CD14-positive monocyte (primary cell): Measurements from ENCODE around the gene EPHA6. TPM values are rescaled to one million over a fixed set of nuclear protein-coding genes. Genes with fewer than 3 reads are reported as not detected.

ENCODE experiments used
- DNase-seq, 3 donors: peaks; one replicate each; pipeline ENCODE4 v3.0.0-alpha.2; 2011 to 2022
- H2AFZ ChIP-seq: 2 replicates; pipeline ENCODE4 v1.6.0; 2012; ENCODE audit warnings: mild to moderate bottlenecking, low read depth, low read length, inconsistent platforms; ENCODE audit not compliant: insufficient read depth, poor library complexity, severe bottlenecking
- H3K27ac ChIP-seq, 2 donors: 1 replicate in 1 of 2; 2 replicates in 1 of 2; pipeline ENCODE4 v1.5.1; 2012 to 2013; ENCODE audit warnings: low read length in 2 of 2, control low read depth in 1 of 2, inconsistent platforms in 1 of 2, low read depth in 1 of 2, mild to moderate bottlenecking in 1 of 2
- H3K27me3 ChIP-seq, 2 donors: one replicate each; pipeline versions ENCODE4 v1.6.0 to v1.6.1; 2011 to 2013; ENCODE audit warnings: low read length in 2 of 2; ENCODE audit not compliant: control insufficient read depth in 2 of 2, insufficient read depth in 2 of 2
- H3K36me3 ChIP-seq, 2 donors: replicated peaks in 1 of 2; 1 replicate in 1 of 2; 2 replicates in 1 of 2; pipeline versions ENCODE4 v1.5.1 to v1.6.1; 2012 to 2013; ENCODE audit warnings: low read length in 2 of 2, control low read depth in 1 of 2, inconsistent platforms in 1 of 2, mild to moderate bottlenecking in 1 of 2; ENCODE audit not compliant: insufficient read depth in 2 of 2, control insufficient read depth in 1 of 2
- H3K4me1 ChIP-seq, 2 donors: 1 replicate in 1 of 2; 2 replicates in 1 of 2; pipeline versions ENCODE4 v1.5.1 to v1.6.1; 2012 to 2013; ENCODE audit warnings: low read length in 2 of 2, control low read depth in 1 of 2, inconsistent platforms in 1 of 2, mild to moderate bottlenecking in 1 of 2, moderate library complexity in 1 of 2; ENCODE audit not compliant: insufficient read depth in 2 of 2, control insufficient read depth in 1 of 2
- H3K4me2 ChIP-seq: replicated peaks from 2 replicates; pipeline ENCODE3; 2012; ENCODE audit warnings: low read length, moderate library complexity, mild to moderate bottlenecking; ENCODE audit not compliant: poor library complexity, severe bottlenecking; ENCODE audit errors: extremely low read depth
- H3K4me3 ChIP-seq, 3 experiments: fragments of 200-600 bp in 1 of 3; sonication (generic) in 1 of 3; replicated peaks in 1 of 3; 1 replicate in 2 of 3; 2 replicates in 1 of 3; pipeline ENCODE4 v1.5.1; 2011 to 2013; ENCODE audit warnings: low read length in 3 of 3, mild to moderate bottlenecking in 3 of 3, control low read depth in 2 of 3, low read depth in 2 of 3, inconsistent platforms in 1 of 3, moderate library complexity in 1 of 3
- H3K79me2 ChIP-seq: 2 replicates; pipeline ENCODE4 v1.6.0; 2012; ENCODE audit warnings: mild to moderate bottlenecking, control low read depth, inconsistent platforms, low read length, moderate library complexity; ENCODE audit not compliant: insufficient read depth
- H3K9ac ChIP-seq: 2 replicates; pipeline ENCODE4 v1.6.0; 2017; ENCODE audit warnings: low read length, mild to moderate bottlenecking; ENCODE audit not compliant: insufficient read depth, poor library complexity, severe bottlenecking
- H3K9me3 ChIP-seq, 2 donors: replicated peaks in 1 of 2; 1 replicate in 1 of 2; 2 replicates in 1 of 2; pipeline versions ENCODE4 v1.5.1 to v1.6.1; 2012 to 2013; ENCODE audit warnings: low read length in 2 of 2, control low read depth in 1 of 2; ENCODE audit not compliant: control insufficient read depth in 1 of 2, insufficient read depth in 1 of 2
- H4K20me1 ChIP-seq: 2 replicates; pipeline ENCODE4 v1.6.0; 2012; ENCODE audit warnings: mild to moderate bottlenecking, low read length, control low read depth, moderate library complexity; ENCODE audit not compliant: insufficient read depth
- H3K27ac Mint-ChIP-seq, 7 donors: one replicate each; pipeline ENCODE4 v1.8.0; 2020; ENCODE audit warnings: mild to moderate bottlenecking in 7 of 7, mixed read lengths in 7 of 7, moderate library complexity in 6 of 7, inconsistent platforms in 2 of 7
- H3K27me3 Mint-ChIP-seq, 3 donors: one replicate each; pipeline ENCODE4 v1.8.0; 2021 to 2022; ENCODE audit warnings: low read depth in 3 of 3, mild to moderate bottlenecking in 3 of 3, mixed read lengths in 3 of 3, moderate library complexity in 3 of 3, inconsistent platforms in 1 of 3
- H3K36me3 Mint-ChIP-seq, 2 donors: one replicate each; pipeline ENCODE4 v1.8.0; 2020; ENCODE audit warnings: mixed read lengths in 2 of 2, inconsistent platforms in 1 of 2, mild to moderate bottlenecking in 1 of 2
- H3K4me1 Mint-ChIP-seq: one replicate; pipeline ENCODE4 v1.8.0; 2020; ENCODE audit warnings: mild to moderate bottlenecking, mixed read lengths
- H3K4me3 Mint-ChIP-seq, 2 donors: one replicate each; pipeline ENCODE4 v1.8.0; 2020; ENCODE audit warnings: mild to moderate bottlenecking in 2 of 2, mixed read lengths in 2 of 2, moderate library complexity in 1 of 2
- H3K9me3 Mint-ChIP-seq, 7 donors: one replicate each; pipeline ENCODE4 v1.8.0; 2020 to 2022; ENCODE audit warnings: mixed read lengths in 7 of 7, mild to moderate bottlenecking in 6 of 7, moderate library complexity in 6 of 7, inconsistent platforms in 2 of 7
- CTCF ChIP-seq: fragments of 200-600 bp; IDR thresholded peaks from one replicate; pipeline ENCODE4 v1.8.0; 2022; ENCODE audit warnings: antibody characterized with exemption, mild to moderate bottlenecking
- WGBS: methylation state at CpG from one replicate; pipeline ENCODE4 v1.1.5; 2013; ENCODE audit warnings: missing lambda C conversion rate; ENCODE audit not compliant: insufficient coverage; 5-methylcytosine and 5-hydroxymethylcytosine counted together
- intact Hi-C, 2 donors: fragments of 100-400 bp; cut with micrococcal nuclease; formaldehyde crosslinking; loops; one replicate each; pipeline versions ENCODE4 v1.15.0 to v1.15.1; 2023
- polyA plus RNA-seq, 3 donors: library from polyadenylated mRNA; depleted of rRNA in 1 of 3; unstranded in 2 of 3; stranded (reverse) in 1 of 3; fragments of 300-500 nt in 2 of 3; fragments of >200 nt in 1 of 3; fragmentation: Illumina TruSeq in 2 of 3; gene quantifications; 1 replicate in 2 of 3; 2 replicates in 1 of 3; pipeline ENCODE4 v1.2.3, GENCODE V29; 2012 to 2021

Gene EPHA6
- polyA plus RNA-seq, 3 donors = not detected

GRCh38 chr3:97111244-97111643 is 296.9 kb downstream of the EPHA6 start:
- H3K9me3 ChIP-seq = peaks cover 0 to 5% of the 10 kb centered on the region in 2 donors
- H3K27me3 ChIP-seq = no peaks in the 10 kb centered on the region
- H3K36me3 ChIP-seq = no peaks in the 10 kb centered on the region
- no peaks in the 10 kb centered on the region for H3K4me1 ChIP-seq
- no peaks in the 10 kb centered on the region for H3K27me3 Mint-ChIP-seq
- H3K27ac Mint-ChIP-seq = no peak overlapping the region
- no peak for DNase-seq
- no peaks in the 10 kb centered on the region for H3K79me2 ChIP-seq
- H3K4me1 Mint-ChIP-seq = no peaks in the 10 kb centered on the region
- H3K4me3 Mint-ChIP-seq = no peak overlapping the region
- WGBS = no CpG with 5 or more reads among the region's 1 CpG
- H3K4me2 ChIP-seq = no peak overlapping the region
- no peak overlapping the region for H3K9ac ChIP-seq
- no peaks in the 10 kb centered on the region for H3K36me3 Mint-ChIP-seq
- no peak overlapping the region for H3K4me3 ChIP-seq
- intact Hi-C loops = no loop called here
- H3K9me3 Mint-ChIP-seq = peaks cover 0 to 5% (median 0%) of the 10 kb centered on the region in 7 donors
- no peaks in the 10 kb centered on the region for H4K20me1 ChIP-seq
- no peak for TF ChIP-seq CTCF
- no peak overlapping the region for H2AFZ ChIP-seq
- H3K27ac ChIP-seq = no peak overlapping the region

- no peaks in the 10 kb centered on the region for H3K36me3 ChIP-seq
- H2AFZ ChIP-seq = no peak overlapping the region
- H3K9me3 Mint-ChIP-seq = peaks cover 0 to 5% (median 0%) of the 10 kb centered on the region in 7 donors
- no peak overlapping the region for H3K4me3 Mint-ChIP-seq
- H3K79me2 ChIP-seq = no peaks in the 10 kb centered on the region
- H3K36me3 Mint-ChIP-seq = no peaks in the 10 kb centered on the region
- H3K4me1 Mint-ChIP-seq = no peaks in the 10 kb centered on the region
- TF ChIP-seq CTCF = no peak
- H3K27ac ChIP-seq = no peak overlapping the region
- H4K20me1 ChIP-seq = no peaks in the 10 kb centered on the region
- no peak overlapping the region for H3K27ac Mint-ChIP-seq
- H3K27me3 Mint-ChIP-seq = no peaks in the 10 kb centered on the region
- H3K9ac ChIP-seq = no peak overlapping the region
- H3K4me1 ChIP-seq = no peaks in the 10 kb centered on the region
- H3K9me3 ChIP-seq = no peaks in the 10 kb centered on the region
- WGBS = no CpG with 5 or more reads among the region's 1 CpG
- intact Hi-C loops = no loop called here
- no peaks in the 10 kb centered on the region for H3K27me3 ChIP-seq
- no peak overlapping the region for H3K4me3 ChIP-seq
- no peak overlapping the region for H3K4me2 ChIP-seq
- no peak for DNase-seq
These were observed 307.0 kb downstream of the EPHA6 start for GRCh38 chr3:97121386-97121785.
